ENCODE measurements around the gene DACT1.
A peak's percentile ranks its signal among the peaks of the same experiment; 100 is the strongest.

The DACT1 gene

GRCh38 chr14:58637040-58637390, 747 bp upstream of the DACT1 start:
- no peak for DNase-seq

DNA sequence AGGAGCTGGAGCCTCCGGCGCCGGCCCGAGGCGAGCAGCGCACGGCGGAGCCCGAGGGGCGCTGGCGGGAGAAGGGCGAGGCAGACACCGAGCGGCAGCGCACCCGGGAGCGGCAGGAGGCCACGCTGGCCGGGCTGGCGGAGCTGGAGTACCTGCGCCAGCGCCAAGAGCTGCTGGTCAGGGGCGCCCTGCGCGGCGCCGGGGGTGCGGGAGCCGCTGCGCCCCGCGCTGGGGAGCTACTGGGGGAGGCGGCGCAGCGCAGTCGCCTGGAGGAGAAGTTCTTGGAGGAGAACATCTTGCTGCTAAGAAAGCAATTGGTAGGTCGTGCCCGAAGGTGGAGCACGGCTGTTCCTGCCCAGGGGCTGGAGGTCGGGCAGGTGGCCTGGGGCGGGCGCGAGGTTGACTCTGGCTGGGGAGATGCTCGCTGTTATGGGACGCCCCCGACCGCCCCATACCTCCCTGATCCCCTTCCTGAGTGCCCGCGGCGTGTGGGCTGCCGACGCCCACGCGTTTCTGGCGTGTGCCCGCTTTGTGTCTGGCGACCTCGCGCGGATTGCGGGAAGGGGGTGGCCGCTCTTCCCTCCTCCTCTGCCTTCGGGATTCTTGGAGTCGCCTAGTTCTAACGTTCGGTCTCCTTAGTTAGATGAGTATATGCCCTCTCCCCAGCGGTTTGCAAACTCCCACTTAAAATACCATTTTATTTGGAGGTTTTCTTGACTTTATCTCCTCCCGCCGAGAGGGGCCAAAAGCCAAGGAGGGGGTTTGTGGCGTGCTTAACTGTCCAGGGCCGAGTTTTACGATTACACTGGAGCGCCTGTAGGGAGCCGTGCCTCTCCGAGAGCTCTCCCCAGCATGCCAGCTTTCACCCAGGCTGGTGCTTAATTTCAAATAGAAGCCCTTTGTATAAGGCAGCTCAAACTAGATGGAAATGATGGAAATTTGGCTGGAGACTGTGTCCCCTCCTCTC, 752 bp downstream of the DACT1 start:
- no peak for DNase-seq

DNA sequence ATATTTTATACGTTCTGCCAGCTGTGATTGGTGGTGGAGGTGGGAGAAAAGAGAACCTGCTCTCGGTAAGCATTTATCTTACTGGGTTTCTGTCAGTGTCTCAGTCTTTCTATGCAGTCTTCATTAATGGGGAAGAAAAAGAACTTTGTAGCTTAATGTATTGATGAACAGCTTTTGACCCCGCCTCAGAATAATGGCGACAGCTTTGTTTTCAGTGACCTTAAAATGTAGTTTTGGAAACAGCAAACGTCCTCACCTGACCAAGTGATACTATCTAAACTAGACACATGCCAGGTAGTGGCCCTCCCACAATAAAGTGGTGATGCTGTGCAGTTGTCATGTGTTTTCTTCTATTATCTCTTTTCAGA, 1.4 kb downstream of the DACT1 start:
- DNase-seq, result no peak

DNA sequence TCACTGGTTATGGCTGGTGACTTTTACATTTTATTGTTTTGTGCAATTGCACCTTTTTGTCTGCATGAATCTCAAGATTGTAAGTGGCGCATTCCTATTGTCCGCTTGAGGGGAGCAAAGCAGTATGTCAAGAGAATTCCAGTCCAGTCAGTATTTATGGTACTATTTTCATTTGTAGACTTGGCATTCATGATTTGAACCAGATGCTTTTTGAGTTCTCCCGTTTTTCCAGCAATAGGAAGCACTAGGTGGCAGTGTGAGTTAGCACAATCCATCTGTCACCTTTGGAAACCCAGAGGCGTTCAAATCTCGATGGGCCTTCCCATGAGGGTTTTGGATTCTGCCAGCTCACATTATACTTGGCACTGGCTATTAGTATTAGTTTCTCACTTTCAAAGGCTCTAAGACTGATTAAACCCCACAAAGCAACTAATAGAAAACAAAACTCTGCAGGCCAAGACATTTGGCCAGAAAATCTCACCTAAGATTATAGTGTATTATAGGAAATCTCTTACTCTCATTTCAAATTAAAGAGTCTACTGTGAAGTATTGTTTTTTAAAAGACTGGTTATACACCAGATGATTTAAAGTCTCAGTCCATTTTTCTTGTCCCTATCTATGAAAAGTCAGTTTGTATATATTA, 2.2 kb downstream of the DACT1 start:
- peak; percentile 36 for DNase-seq

DNA sequence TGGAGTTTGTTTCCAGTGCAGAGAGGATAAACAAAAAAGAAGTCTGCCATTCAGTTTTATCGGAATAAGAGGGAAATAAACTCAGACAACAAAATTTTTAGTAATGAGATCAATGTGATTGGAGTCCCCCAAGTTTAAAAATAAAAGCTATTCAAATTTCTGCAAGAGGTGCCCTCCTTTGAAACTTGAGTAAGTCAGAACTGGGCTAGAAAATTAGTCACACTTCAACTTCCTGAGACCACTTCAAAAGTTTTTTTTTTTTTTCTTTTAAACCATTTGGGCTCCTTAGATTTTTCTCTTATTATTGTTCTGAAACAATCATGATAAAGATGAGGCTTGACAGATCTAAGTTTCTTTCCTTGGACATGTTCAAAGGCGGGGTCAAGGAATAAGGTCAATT, 3.2 kb downstream of the DACT1 start:
- no peak for DNase-seq

- DNase-seq, result no peak
Observed at GRCh38 chr14:58641509-58641908, 3.7 kb downstream of the DACT1 start.

- no peak for DNase-seq
Observed at GRCh38 chr14:58643366-58643765, 5.6 kb downstream of the DACT1 start.

- no peak for DNase-seq
Observed at GRCh38 chr14:58645641-58646040, 7.9 kb downstream of the DACT1 start.

GRCh38 chr14:58646479-58646878, 8.7 kb downstream of the DACT1 start:
- DNase-seq, result no peak

DNA sequence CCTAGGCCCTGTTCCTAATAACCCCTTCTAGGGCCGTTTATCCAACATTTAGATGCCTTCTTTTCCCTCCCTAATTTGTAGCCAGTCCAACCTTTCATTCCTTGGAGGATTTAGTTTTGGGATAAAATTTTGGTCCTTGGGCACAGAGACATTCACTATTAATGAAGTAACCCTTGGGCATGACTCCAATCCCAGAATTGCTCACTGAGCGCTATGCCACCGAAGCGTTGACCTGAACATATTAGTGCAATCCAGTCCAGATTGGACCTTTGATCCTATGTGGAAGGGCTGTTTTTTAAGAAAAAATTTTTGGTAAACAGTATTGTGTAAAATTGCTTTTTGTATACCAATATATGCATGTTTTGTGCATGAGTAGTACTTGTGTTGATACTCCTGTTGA, 10.0 kb downstream of the DACT1 start:
- DNase-seq, result no peak

GRCh38 chr14:58650857-58651256, 13.1 kb downstream of the DACT1 start:
- DNase-seq, result no peak

DNA sequence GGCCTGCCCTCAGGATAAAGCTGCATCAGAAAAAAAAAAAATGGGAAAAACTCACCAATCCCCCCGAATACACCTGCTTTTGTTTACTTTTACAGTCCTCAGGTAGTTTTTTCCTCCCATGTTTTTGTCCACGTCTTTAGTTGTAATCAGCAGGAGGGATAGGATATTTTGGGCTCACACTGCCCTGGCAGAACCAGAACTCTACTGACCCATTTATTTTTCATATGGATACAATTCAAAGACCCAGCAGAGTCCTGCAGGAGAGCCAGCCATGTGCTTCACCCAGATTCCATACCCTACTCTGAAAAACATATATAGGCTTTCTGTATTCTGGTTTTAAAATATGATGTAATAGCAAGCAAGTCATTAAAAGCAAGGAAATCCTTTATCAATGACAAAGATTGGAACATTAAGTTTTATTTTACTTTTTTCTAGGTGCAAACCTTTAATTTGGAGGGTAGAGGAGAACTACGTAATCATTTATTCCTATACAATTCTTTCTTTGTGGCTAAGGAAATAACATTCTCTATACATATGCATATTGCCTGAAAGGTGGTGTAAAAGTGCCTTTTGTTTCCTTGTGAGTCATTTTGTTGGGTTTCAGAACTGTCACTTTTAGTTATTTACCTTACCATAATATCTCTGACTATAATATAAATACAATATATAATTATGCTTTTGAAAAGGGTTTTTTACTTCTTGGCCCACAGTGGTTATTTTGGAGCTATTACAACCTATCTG, 19.1 kb downstream of the DACT1 start:
- peak; percentile 54 for DNase-seq

DNA sequence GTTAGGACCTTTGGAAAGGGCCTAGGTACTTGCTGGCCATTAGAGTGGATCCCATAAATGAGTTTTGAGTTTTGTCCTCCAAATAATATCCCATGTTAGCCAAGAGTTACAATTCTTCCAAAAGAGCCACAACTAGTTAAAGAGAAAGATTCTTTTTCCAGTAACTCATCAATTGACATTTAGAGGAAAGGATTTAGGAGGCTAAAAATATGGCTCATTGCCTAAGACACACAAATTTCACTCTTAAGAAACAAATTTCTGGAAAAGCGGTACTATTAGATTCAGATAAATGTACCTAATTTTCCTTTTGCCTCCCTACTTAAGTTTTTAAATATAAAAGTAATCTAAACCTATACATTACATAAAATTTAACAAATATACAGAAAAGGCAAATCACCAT, 21.3 kb downstream of the DACT1 start:
- DNase-seq, result no peak

- DNase-seq, result no peak
Observed at GRCh38 chr14:58659846-58660245, 22.1 kb downstream of the DACT1 start.

GRCh38 chr14:58660407-58660806, 22.6 kb downstream of the DACT1 start:
- no peak for DNase-seq

DNA sequence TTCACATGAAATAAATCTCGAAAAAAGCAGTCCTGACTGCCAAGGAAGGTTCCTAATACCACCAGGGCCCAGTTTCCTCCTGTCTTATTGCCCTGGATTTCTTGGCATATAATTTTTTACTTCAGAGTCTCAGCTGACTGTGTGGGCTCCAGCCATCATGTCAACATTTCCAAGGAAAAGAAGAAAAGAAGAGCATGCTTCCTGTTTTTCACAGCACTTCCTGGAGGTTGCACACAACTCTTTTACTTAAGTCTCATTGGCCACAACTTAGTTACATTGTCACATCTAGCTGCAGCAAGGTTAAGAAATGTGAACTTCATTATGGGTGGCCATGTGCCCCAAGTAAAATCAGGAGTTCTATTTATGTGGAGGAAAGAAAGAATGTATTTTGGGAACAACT, 24.3 kb downstream of the DACT1 start:
- DNase-seq, result no peak

GRCh38 chr14:58662759-58663158, 25.0 kb downstream of the DACT1 start:
- DNase-seq, result no peak

- DNase-seq, result no peak
Observed at GRCh38 chr14:58663494-58664111, 25.8 kb downstream of the DACT1 start.

- DNase-seq, result no peak
Observed at GRCh38 chr14:58665773-58666500, 28.2 kb downstream of the DACT1 start.

- no peak for DNase-seq
Observed at GRCh38 chr14:58666737-58667136, 29.0 kb downstream of the DACT1 start.

- DNase-seq, result no peak
Observed at GRCh38 chr14:58667900-58668299, 30.1 kb downstream of the DACT1 start.

GRCh38 chr14:58668848-58669480, 31.2 kb downstream of the DACT1 start:
- no peak for DNase-seq

Measured in NCI-H1436 treated with DMSO at 0.1 percent for 48 hours (cell line).